ENCODE data around the gene ALG14.
"Not testable (repeated sequence)": the region's sequence is repeated elsewhere in the genome, so short reads cannot be mapped to it uniquely, and the experiment has no call there.

The ALG14 gene

DNA sequence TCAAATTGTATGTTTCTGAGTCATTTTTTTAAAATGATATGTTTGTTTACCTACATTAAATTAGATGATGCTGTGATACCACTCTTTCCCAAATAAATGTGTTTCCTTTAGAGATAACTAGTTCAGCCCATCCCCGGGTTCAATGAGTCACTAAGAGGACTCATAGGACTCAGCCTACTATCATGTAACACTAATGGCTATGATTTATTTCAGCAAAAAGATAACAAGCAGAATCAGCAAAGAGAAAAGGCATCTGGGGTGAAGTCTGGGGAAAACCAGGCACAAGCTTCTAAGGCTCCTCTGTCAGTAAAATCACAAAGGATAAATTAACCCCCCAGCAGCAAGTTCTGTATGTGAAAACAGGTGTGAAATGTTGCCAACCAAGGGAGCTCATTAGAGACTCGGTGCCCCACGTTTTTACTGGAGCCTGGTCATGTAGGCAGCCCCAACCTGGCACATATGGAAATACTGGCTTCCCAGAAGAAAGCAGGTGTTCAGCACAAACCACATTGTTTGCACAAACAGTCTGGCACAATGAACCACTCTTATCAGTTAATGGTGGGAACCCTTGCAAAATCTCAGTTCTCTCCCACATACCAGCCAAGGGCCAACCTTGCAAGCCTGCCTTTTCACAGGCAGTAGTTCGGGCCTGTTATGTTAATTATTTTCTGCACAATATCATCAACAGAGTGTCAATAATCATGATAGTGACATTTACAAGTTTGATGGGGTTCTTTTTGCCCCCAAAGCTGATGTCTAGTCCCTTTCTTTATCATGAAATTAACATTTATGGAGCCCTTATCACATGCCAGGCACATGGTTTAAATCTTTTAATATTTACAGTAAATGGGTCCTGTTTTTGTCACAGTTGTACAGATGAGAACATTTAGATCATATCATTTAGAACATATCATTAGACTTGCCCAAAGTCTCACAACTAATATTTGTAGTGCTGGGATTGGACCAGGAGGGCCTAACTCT, 122.8 kb downstream of the ALG14 start:
- DNase-seq: peak; percentile 83

DNA sequence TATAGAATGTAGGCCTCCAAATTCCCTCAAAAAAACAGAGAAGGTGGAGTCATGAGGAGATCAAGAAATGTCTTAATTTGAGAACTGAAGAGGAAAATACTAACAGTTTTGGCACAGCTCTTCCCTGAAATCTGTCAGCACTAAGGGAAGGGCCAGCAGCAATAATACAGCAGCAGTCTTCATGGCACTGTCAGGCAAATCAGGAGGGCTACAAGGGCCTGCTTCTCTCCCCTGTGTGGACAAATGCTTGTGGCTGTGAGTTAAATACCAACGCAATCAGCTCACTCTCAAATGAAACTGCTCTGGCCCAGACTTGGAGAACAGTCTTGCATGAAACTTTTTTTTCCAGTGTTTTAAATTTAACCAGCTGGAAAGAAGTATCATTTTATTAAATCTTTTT, 125.3 kb downstream of the ALG14 start:
- no peak for DNase-seq

DNA sequence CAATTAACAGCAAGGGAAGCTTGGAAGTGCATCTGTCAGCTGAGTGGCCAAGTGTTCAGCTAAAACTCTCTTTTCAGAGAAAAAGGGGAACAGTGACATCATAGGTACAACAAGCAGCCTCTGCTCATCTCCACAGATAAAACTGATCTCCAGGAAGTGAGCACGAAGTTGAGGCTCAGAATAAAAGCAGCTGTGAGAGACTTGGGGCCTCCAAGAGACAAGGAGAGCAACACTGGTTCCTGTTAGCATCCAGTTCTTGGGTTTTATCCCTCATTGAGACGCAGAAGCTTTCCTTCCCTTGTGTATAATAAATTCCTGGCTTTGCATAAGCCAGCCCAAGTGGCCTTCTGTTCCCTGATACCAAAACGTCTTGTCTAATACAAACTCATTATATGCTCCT, 125.9 kb downstream of the ALG14 start:
- no peak for DNase-seq

DNA sequence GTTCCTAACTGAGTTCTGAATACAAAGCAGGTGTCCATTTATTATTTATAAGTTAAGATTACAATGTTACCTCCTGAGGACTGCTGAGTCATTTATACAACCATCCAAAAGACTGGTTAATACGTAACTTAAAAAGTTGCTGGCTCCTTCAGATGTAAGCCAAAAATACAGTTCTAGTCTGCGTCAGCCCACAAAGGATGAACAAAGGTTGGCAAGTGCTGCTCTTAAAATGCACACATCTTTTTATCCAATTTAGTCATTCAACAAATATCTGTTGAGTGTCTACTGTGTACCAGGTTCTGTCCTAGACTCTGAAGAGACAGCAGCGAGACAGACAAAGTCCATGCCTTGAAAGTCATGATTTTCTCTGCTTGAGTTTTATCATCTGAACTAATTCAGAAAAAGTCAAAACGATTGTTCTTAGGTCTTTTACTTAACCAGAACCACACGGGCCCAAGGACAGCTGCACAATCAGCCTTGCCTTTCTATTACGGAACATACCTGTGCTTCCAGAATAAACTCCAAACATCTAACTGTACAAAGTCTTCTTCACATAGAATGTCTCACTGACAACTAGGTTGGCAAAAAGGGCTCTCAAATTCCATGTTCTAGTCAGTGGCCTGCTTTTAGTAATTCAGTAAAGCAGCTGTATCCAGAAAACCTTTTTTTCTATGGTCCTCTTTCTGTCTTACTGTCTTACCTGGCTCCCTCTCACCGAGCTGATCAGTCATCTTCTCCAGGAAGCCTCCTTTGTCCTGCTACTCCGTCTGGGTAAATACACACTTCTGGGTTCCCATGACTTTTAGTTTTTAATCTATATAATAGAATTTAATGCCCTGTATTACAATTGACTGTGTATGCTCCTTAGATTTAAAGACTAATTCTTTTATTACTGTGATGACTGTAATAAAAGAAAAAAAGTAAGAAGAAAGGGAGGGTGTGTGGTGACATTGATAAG, 130.3 kb downstream of the ALG14 start:
- DNase-seq: no peak

DNA sequence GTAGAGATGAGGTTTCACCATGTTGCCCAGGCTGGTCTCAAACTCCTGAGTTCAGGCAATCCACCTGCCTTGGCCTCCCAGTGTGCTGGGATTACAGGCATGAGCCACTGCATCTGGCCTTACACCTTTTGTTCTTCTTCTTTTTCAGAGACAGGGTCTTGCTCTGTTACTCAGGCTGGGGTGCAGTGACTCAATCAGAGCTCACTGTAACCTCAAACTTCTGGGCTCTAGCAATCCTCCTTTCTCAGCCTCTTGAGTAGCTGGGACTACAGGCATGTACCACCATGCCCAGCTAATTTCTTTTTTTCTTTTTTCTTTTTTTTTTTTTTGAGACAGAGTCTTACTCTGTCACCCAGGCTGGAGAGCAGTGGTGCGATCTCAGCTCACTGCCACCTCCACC, 131.3 kb downstream of the ALG14 start:
- not testable (repeated sequence) for DNase-seq

DNA sequence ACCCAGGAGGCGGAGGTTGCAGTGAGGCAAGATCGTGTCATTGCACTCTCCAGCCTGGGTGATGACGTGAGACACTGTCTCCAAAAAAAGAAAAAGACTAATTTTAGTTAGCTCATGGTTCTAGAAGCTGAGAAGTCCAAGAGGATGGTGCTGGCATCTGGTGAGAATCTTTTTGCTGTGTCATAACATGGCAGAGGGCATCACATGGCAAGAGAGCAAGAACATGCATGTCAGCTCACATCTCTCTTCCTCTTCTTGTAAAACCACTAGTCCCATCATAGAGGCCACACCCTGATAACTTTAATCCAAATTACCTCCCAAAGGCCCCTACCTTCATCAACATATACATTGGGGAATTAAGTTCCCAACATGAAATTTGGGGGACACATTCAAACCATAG, 132.0 kb downstream of the ALG14 start:
- no peak for DNase-seq

DNA sequence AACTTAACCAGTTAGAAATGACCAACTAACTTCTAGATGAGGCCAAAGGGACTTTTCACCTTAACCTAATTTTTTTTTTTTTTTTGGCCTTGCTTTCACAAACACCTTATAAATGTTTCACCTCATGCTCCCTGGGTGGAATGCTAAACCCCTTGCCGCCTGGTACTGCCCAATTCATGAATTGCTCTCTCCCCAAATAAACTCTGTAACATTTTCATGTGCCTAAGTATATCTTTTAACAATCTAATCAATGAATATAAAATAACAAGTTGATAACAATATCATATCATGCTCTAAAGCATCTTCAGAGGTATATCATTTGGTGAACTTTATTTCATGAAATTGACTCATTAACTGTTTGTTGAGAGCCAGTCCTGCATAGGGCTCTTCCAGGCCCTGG, 134.9 kb downstream of the ALG14 start:
- no peak for DNase-seq

DNA sequence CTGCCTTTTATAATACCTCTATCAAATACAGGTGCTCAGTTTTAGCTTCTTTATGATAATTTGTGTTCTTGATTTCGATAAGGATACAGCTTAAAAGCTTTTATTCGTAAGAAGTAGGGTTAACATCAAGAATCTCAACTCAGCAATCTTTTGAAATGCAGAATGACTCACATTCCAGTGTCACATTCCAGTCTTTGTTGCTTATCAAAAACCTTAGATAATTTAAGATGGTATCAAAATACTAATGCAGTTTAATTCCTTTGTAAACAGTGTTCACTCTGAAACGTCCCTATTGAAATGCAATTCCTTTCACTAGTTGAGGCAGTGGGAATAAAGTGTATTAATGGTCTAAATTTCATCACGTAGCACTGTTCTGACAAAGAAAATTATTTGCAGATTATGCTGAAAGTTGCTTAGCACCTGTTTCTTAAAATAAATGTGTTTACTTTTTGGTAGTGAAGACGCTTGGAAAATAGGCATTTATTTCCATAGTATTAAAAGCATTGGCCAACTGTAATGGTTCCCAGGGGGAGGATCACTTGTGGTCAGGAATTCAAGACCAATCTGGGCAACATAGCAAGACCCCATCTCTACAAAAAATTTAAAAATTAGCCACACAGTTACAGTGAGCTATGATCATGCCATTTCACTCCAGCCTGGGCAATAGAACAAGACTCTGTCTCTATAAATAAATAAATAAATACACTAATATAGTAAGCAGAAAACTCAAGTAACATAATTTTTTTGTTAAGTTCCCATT, 135.7 kb downstream of the ALG14 start:
- DNase-seq: no peak

DNA sequence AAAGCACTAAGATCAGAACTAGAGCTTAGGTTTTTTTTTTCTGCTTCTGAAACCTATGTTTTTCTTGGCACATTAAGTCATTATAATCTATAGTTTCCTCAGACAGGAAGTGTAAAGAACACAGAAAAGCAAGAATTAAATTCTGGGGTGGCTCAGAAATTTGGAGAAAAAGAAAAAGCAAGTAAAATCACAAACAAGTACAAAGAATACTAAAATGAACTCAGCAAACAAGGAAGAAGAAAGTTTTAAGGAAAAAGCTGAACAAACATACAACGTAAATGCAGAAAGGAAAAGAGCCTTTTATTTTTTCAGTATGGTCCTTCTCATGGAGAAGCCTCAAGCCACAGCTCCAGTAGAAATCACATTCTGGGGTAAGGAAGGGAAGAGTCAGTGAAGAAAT, 137.3 kb downstream of the ALG14 start:
- DNase-seq: no peak

DNA sequence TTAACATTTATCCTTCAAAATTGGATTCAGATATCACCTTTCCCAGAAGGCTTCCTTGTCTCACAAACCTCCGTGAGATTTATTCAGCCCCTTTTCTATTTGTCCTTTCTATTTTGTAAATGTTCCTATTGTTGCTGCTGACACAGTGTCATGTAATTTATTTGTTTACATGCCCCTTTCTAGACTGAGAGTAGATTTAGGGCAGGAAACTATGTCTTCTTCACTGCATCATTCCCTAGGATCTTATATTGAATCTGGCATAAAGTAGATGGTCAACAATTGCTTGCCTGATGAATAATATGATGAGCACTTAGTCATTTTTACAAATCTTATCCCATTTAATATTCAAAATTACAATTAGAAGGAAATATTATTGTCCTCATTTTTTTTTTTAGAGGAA, 137.7 kb downstream of the ALG14 start:
- DNase-seq: no peak

DNA sequence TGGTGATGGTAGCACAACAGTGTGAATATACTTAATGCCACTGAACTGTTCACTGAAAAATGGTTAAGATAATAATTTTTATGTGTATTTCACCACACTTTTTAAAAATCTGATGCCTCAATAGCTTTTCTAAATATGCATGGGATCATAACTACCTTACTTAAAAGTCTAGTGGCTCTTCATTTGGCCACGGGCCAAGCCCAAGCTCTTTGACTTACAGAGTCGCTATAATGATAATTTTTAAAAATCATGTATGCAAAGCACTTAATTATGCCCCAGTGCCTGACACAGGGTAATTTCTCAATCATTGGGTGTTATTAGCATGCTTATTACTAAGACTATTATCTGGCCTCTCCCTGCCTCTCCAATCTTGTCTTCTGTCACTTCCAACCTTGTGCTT, 138.2 kb downstream of the ALG14 start:
- DNase-seq: no peak

DNA sequence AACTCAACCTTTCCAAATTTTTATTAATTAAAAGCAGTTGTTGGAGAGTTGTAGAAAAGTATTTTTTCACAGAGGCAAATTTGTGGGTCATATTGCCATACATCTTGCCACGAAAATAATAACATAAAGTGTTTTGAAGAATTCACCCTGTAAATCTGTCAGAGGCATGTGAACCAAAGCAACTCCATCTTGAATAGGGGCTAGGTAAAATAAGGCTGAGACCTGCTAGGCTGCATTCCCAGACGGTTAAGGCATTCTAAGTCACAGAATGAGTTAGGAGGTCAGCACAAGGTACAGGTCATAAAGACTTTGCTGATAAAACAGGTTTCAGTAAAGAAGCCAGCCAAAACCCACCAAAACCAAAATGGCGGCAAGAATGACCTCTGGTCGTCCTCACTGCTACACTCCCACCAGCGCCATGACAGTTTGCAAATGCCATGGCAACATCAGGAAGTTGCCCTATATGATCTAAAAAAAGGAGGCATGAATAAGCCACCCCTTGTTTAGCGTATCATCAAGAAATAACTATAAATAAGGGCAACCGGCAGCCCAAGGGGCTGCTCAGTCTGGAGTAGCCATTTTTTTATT, 141.4 kb downstream of the ALG14 start:
- no peak for DNase-seq

DNA sequence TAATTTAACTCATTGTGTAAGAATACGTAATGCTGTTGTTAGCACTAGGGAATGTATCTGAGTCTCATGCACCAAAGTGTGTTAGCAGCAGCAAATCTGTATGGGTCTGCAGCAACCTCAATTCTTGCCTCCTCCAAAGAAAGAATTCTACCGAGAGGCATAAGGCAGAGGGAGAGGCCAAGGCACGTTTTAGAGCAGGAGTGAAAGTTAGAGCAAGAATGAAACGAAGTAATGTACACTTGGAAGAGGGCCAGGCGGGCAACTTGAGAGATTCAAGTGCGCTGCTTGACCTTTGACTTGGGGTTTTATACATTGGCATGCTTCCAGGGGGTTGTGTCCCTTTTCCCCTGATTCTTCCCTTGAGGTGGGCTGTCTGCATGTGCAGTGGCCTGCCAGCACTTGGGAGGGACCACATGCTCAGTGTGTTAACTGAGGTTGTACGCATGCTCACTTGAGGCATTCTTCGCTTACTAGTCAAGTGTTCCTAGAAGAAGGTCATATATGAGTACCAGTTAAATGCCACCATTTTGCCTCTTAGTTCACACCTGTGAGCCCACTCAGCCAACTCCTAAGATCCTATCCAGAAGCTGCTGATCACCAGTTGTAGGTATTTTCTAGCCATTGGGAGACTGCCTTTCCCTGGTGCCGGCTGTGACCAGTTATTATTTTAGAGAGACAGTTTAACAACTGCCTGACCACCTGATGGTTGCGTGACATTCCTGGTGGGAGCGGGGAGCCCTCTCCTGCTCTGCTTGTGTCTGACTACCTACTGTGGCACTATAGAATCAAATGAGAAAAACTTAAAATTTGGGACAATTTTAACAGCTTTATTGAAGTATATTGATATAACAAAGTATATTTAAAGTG, 143.2 kb downstream of the ALG14 start:
- DNase-seq: no peak

DNA sequence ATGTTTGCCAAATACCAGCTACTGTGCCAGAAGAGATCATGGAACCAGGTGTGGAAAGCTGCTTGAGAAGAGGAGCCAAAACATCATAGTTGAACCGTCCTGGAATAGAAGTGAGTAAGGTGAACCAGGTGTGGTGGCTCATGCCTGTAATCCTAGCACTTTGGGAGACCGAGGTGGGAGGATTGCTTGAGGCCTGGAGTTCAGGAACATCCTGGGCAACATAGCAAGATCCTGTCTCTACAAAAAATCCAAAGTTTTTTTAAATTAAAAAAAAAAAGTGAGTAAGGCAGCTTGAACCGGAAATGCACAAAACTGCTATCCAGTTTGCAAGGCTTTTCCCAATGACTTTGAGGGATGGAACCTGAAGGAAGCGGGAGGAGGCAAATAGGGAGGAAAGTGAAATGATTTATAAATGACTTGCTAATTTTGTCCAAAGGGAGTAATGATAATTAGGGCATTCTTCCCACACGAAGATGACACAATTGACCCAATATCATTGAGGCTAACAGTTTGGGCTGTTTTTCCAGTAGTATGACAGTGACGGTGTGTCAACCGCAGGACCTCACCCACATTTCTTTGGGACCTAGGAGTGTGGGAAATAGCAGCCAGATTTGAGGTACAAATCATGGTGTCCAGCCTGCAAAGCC, 144.3 kb downstream of the ALG14 start:
- no peak for DNase-seq

DNA sequence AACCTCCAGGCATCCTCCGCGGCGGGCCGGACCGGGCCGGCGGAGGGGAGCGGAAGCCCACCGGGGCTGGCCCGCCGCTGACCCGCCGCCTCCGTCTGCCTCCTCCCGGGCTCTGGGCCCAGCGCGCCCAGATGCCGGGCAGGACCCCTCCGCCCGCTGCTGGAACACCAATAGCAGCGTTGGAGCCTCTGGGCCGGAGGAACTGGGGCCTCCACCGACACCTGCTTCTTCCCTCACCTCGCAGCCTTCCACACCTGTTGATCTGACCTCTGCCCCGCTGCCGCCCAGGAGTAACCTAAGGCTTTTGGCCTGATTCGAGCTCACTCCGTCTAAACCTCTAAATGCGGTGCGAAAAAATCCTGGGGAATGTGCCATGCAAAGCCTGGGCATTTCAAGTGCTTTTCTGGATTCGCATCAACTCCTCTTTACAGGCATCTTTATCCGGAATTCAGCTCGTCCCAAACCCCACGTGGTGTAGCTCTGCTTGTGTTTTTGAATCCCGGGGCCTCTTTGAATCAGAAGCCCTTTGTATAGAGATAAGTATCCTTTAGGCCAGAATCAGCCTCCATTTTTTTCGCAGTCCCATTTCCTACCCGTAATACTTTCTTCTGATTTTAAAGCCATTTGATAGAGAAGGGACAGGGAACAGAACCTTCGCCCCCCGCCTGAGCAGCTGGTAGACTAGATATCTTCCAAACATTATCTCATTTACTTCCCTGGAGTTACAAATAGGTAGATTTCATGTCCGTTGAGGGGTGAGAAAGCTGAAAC, 145.2 kb downstream of the ALG14 start:
- no peak for DNase-seq

DNA sequence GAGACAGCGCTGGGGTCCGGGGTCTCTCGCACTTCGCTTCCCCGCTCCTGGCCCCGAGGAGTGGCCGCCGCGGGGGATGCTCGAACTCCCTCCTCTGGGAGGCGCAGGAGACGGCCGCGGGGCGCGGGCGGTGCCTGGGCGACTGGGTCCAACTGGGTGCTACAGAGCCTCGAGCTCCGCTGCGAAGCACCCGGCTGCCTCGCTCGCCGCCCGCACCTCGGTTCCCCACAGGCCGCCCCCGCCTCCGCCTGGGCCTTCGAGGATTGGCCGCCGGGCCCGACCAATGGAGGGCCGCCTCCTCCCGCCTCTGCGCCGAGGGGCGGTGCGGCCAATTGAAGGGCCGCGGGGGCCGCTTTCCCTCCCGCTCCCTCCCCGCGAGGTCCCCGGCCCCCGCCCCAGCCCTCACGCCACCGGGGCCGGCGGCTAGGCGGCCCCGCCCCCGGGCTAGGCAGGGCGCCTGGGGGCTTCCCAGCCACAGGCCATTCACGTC, 145.8 kb downstream of the ALG14 start, which contains the start of gene CNN3:
Gene CNN3, minus strand, starts transcription at position 196 of the 490 bp plus-strand sequence. CDS start 216 bp downstream, outside the sequence.
- DNase-seq: peak; percentile 53

DNA sequence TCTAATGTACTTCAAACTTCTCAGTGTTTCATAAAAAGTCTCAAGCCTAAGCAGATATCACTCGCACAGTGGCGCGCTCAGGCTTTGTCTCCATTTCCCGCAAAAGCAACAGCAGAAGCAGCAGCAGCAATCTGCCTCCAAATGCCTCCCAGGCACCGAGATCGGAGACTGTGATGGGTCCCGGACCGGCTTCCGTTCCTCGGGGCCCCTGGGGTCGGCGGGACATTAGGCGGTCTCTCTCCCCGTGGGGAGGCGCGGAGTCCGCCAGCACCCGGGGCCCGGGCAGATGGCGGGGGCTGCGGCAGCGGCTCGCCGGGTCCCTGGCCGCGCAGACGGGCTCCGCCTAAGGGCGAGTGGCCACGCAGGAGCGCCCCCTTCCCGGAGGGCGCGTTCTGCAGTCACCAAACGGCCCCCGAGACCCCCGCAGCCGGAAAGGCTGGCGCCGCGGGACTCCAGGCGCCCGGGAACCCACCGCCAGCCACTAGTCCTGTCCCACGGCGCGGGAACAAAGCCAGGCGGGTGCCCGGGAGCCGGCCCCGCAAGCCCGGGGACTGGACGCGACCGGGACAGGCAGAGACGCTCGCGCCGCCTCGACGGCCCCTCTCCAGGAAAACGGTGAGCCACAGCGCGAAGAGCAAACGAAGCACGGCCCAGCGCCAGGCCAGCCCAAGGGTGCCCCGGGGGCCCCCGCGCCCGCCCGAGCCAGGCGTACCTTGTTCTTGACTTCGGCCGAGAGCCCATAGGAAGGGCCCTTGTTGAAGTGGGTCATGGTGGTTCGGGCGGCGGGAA, 146.4 kb downstream of the ALG14 start:
- no peak for DNase-seq

DNA sequence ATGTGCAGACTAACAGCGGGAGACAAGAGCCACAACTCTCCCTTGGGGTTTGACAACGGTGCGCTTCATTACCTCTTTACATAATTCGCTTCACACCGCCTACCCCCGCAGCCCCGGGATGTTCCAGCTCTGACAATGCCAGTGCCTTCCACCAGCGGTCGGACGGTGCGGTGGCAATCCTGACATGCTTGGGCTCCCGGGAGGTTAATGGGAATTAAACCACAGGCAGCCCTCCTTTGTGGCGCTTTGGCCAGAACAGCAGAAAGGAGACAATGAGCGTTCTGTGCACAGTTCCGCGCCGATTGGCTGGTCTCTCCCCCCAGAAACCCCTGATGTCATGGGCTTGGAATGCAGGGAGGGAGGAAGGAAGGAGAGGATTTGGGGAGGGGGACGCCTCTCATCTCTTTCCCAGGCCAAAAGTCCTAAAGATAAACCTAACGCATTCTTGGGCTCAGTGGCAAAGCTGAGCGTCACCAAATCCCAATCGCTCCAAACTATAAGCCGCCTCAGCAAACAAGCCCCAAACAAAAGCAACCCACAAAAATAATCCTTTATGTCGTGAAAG, 147.1 kb downstream of the ALG14 start:
- no peak for DNase-seq

DNA sequence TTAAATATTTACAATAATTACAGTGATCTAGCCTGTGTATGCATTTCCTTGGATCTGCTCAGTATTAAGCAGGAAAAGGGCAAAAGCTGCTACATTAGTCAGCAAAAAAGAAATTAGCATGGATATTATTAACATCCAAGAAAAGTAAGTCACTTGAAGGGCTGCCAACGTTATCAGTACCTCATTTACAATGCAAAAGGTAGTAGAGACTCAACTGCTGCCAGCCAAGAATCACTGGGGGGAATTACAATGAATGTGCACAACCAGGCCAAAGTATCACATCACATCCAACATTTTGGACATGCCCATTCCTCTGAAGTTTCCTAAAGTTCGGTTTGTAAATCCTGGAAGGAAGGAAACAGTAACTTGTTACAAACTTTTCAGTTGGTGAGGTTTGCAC, 147.7 kb downstream of the ALG14 start:
- no peak for DNase-seq

Data from NCI-H1436 treated with DMSO at 0.1 percent for 48 hours (cell line).